HG02973 (cell line): ENCODE results near the gene OR4K13.

Source experiments
- ATAC-seq: cut with Tn5 transposase; IDR thresholded peaks from one replicate; pipeline ENCODE4 v1.9.1; 2021; ENCODE audit warnings: moderate library complexity; ENCODE audit not compliant: unreplicated experiment

The OR4K13 gene, protein sequence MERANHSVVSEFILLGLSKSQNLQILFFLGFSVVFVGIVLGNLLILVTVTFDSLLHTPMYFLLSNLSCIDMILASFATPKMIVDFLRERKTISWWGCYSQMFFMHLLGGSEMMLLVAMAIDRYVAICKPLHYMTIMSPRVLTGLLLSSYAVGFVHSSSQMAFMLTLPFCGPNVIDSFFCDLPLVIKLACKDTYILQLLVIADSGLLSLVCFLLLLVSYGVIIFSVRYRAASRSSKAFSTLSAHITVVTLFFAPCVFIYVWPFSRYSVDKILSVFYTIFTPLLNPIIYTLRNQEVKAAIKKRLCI

GRCh38 chr14:20035938-20036337, at the start of gene OR4K13:
Gene OR4K13 (minus strand): TSS chr14:20036038. CDS start chr14:20034758, 1,280 bp downstream.
- no peak for ATAC-seq

GRCh38 chr14:20059745-20060144, 23.9 kb upstream of the OR4K13 start, which contains the start of gene OR4L1:
Gene OR4L1 (plus strand): TSS chr14:20060045. CDS start chr14:20060045, 0 bp downstream.
- no peak for ATAC-seq

DNA sequence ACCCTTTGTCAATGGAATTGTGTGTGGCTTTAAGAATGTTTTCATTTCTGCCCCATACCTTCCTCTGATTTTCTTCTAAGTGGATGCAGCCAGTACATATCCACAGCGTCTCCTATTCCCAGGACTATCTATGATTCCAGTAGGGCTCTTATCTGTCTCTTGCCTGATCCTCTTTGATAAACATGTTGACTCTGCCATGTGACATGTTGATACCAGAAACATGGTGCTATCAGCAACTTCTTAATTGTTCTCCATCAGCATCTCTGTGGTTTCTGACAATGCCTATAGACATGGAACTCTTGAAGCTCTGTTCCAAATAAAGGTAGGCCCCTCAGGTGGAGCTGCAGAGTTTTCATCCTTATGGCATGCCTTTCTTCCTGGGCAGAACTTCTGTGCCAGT, 12.4 kb upstream of the OR4K13 start:
- no peak for ATAC-seq

GRCh38 chr14:20044243-20044642, 8.4 kb upstream of the OR4K13 start:
- ATAC-seq: no peak

GRCh38 chr14:20035449-20035848, 389 bp downstream of the OR4K13 start:
- ATAC-seq: no peak

GRCh38 chr14:20031058-20031457, 4.8 kb downstream of the OR4K13 start:
- ATAC-seq: no peak

GRCh38 chr14:20019257-20019865, 16.5 kb downstream of the OR4K13 start, which contains the start of gene OR4K14:
Gene OR4K14 (minus strand): TSS chr14:20019307. CDS start chr14:20015193, 4,114 bp downstream.
- ATAC-seq: no peak

DNA sequence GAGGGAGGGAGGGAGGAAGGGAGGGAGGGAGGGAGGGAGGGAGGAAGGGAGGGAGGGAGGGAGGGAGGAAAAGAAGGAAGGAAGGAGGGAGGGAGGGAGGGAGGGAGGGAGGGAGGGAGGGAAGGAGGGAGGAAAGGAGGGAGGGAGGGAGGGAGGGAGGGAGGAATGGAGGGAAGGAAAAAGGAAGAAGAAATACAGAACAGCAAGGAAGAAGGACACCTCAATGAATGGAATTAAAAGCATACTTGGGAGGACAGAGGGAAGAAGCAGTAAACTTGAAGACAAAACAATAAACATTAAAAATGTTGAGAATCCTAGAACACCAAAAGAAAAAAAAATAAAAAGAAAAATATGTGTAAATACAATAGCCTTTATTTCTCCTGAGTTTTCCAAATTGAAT, 27.7 kb downstream of the OR4K13 start:
- ATAC-seq: no peak

DNA sequence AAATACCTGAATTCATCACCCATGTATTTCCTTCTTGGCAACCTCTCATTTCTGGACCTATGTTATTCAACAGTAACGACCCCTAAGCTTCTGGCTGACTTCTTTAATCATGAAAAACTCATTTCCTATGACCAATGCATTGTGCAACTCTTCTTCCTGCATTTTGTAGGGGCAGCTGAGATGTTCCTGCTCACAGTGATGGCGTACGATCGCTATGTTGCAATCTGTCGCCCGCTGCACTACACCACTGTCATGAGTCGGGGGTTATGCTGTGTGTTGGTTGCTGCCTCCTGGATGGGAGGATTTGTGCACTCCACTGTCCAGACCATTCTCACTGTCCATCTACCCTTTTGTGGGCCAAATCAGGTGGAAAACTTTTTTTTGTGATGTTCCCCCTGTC, 33.5 kb downstream of the OR4K13 start:
- ATAC-seq: no peak

DNA sequence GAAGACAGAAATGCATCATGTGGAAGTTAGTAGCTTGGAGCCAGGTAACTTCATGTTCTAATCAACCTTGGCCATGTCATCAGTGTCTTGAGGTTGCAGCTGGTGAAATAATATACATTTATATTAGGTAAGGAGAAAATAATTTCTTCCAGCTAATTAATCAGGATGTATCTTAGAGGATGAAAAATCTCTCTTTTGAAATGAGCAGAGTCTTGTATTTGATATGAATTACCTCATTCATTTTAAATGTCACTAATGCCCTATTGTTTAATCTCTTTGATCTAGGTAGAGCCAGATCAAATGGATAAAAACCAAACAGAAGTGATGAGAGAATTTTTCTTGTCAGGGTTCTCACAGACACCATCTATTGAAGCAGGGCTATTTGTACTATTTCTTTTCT, 34.0 kb downstream of the OR4K13 start, which contains the start of gene OR4Q2:
Gene OR4Q2 (plus strand): TSS at position 301 of the 400 bp plus-strand sequence.
- no peak for ATAC-seq

DNA sequence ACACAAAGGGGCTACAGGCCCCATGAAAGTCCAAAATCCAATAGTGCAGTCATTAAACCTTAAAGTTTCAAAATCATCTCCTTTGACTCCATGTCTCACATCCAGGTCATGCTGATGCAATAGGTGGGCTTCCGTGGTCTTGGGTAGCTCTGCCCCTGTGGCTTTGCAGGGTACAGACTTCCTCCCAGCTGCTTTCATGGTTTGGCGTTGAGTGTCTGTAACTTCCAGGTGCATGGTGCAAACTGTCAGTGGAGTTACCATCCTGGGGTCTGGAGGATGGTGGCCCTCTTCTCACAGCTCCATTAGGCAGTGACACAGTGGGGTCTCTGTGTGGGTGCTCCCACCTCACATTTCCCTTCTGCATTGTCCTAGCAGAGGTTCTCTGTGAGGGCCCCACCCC, 42.4 kb downstream of the OR4K13 start:
- ATAC-seq: no peak
